ENCODE measurements around the gene RAD51D.
"Not testable (repeated sequence)": the region's sequence is repeated elsewhere in the genome, so short reads cannot be mapped to it uniquely, and the experiment has no call there.

RAD51D gene

GRCh38 chr17:35090707-35091106 lies 29.0 kb downstream of the RAD51D start:
- DNase-seq = not testable (repeated sequence)

- DNase-seq = peak in 3 of 56 donors; percentile 51 to 61 (median 57)
Observed at GRCh38 chr17:35089586-35090296, 29.9 kb downstream of the RAD51D start.

- peak in 54 of 56 donors; percentile 38 to 93 (median 80) for DNase-seq
Observed at GRCh38 chr17:35088881-35089585, 30.6 kb downstream of the RAD51D start.

GRCh38 chr17:35088356-35088880 lies 31.2 kb downstream of the RAD51D start:
- peak in 52 of 56 donors; percentile 19 to 83 (median 54) for DNase-seq

- peak in 19 of 56 donors; percentile 22 to 81 (median 53) for DNase-seq
Observed at GRCh38 chr17:35087731-35088355, 31.8 kb downstream of the RAD51D start.

GRCh38 chr17:35086931-35087573 lies 32.6 kb downstream of the RAD51D start:
- no peak for DNase-seq

GRCh38 chr17:35086164-35086563 lies 33.5 kb downstream of the RAD51D start:
- no peak for DNase-seq

GRCh38 chr17:35084987-35085386 lies 34.7 kb downstream of the RAD51D start:
- DNase-seq = no peak

- DNase-seq = no peak
Observed at GRCh38 chr17:35083071-35083470, 36.6 kb downstream of the RAD51D start.

- peak in 1 of 56 donors; percentile 20 for DNase-seq
Observed at GRCh38 chr17:35082073-35082657, 37.5 kb downstream of the RAD51D start.

GRCh38 chr17:35081638-35082037 lies 38.0 kb downstream of the RAD51D start:
- no peak for DNase-seq

GRCh38 chr17:35080536-35080935 lies 39.1 kb downstream of the RAD51D start:
- no peak for DNase-seq

- no peak for DNase-seq
Observed at GRCh38 chr17:35079547-35080423, 39.9 kb downstream of the RAD51D start.

GRCh38 chr17:35076874-35077273 lies 42.8 kb downstream of the RAD51D start:
- DNase-seq = no peak

- DNase-seq = peak in 7 of 56 donors; percentile 7 to 54 (median 16)
Observed at GRCh38 chr17:35074711-35075707, 44.7 kb downstream of the RAD51D start.

GRCh38 chr17:35073991-35074627 lies 45.6 kb downstream of the RAD51D start:
- DNase-seq = no peak

- no peak for DNase-seq
Observed at GRCh38 chr17:35073183-35073790, 46.4 kb downstream of the RAD51D start.

GRCh38 chr17:35069311-35069710 lies 50.3 kb downstream of the RAD51D start:
- DNase-seq = no peak

All from nucleus accumbens (tissue), 56 donors.